ENCODE measurements around the gene IFI27L1.
"Not testable (repeated sequence)": the region's sequence is repeated elsewhere in the genome, so short reads cannot be mapped to it uniquely, and the experiment has no call there.

Gene IFI27L1

GRCh38 chr14:94047581-94047980 lies 33.5 kb upstream of the IFI27L1 start:
- FAIRE-seq, result no peak
- DNase-seq (ENCODE audit: low spot score), result no peak

GRCh38 chr14:94048691-94049624 lies 32.2 kb upstream of the IFI27L1 start:
- DNase-seq (ENCODE audit: low spot score) (no peak), FAIRE-seq (no peak)

- DNase-seq (ENCODE audit: low spot score) (no peak), FAIRE-seq (no peak)
Observed at GRCh38 chr14:94049625-94050023, 31.5 kb upstream of the IFI27L1 start.

- FAIRE-seq (no peak), DNase-seq (ENCODE audit: low spot score) (no peak)
Observed at GRCh38 chr14:94050231-94050880, 30.8 kb upstream of the IFI27L1 start.

- DNase-seq (ENCODE audit: low spot score), result peak; percentile 8
- FAIRE-seq, result no peak
Observed at GRCh38 chr14:94051115-94051514, 30.0 kb upstream of the IFI27L1 start.

GRCh38 chr14:94051779-94052178 lies 29.3 kb upstream of the IFI27L1 start:
- DNase-seq (ENCODE audit: low spot score) (no peak), FAIRE-seq (no peak)

- DNase-seq (ENCODE audit: low spot score), result no peak
- FAIRE-seq, result no peak
Observed at GRCh38 chr14:94052199-94052598, 28.9 kb upstream of the IFI27L1 start.

GRCh38 chr14:94052662-94053061 lies 28.4 kb upstream of the IFI27L1 start:
- no peak for FAIRE-seq
- DNase-seq (ENCODE audit: low spot score), result no peak

GRCh38 chr14:94054401-94054800 lies 26.7 kb upstream of the IFI27L1 start:
- DNase-seq (ENCODE audit: low spot score), result no peak
- no peak for FAIRE-seq

GRCh38 chr14:94054936-94055335 lies 26.2 kb upstream of the IFI27L1 start:
- no peak for FAIRE-seq
- DNase-seq (ENCODE audit: low spot score), result no peak

- no peak for FAIRE-seq
- DNase-seq (ENCODE audit: low spot score), result no peak
Observed at GRCh38 chr14:94056579-94057308, 24.4 kb upstream of the IFI27L1 start.

- DNase-seq (ENCODE audit: low spot score) (no peak), FAIRE-seq (no peak)
Observed at GRCh38 chr14:94058128-94058673, 22.9 kb upstream of the IFI27L1 start.

GRCh38 chr14:94058674-94059138 lies 22.4 kb upstream of the IFI27L1 start:
- FAIRE-seq (no peak), DNase-seq (ENCODE audit: low spot score) (no peak)

GRCh38 chr14:94059998-94060397 lies 21.1 kb upstream of the IFI27L1 start:
- DNase-seq (ENCODE audit: low spot score) (no peak), FAIRE-seq (no peak)

GRCh38 chr14:94062344-94062940 lies 18.7 kb upstream of the IFI27L1 start:
- peak; percentile 37 for DNase-seq (ENCODE audit: low spot score)
- no peak for FAIRE-seq

GRCh38 chr14:94066089-94066676 lies 14.9 kb upstream of the IFI27L1 start:
- DNase-seq (ENCODE audit: low spot score) (peak; percentile 5), FAIRE-seq (no peak)

- not testable (repeated sequence) for FAIRE-seq; DNase-seq (ENCODE audit: low spot score)
Observed at GRCh38 chr14:94072076-94072475, 9.0 kb upstream of the IFI27L1 start.

GRCh38 chr14:94074534-94074933 lies 6.6 kb upstream of the IFI27L1 start:
- no peak for FAIRE-seq
- DNase-seq (ENCODE audit: low spot score), result no peak

- no peak for DNase-seq (ENCODE audit: low spot score)
- no peak for FAIRE-seq
Observed at GRCh38 chr14:94075008-94075407, 6.1 kb upstream of the IFI27L1 start.

GRCh38 chr14:94077111-94077821 lies 3.8 kb upstream of the IFI27L1 start:
- FAIRE-seq (no peak), DNase-seq (ENCODE audit: low spot score) (no peak)

Measured in RCC 7860 (cell line).